GM21526 (cell line): ENCODE results near the gene DTNA.

Experiments
- ATAC-seq: cut with Tn5 transposase; IDR thresholded peaks from one replicate; pipeline ENCODE4 v1.9.1; 2021; ENCODE audit warnings: moderate library complexity; ENCODE audit not compliant: unreplicated experiment, low FRiP score

DTNA gene

DNA sequence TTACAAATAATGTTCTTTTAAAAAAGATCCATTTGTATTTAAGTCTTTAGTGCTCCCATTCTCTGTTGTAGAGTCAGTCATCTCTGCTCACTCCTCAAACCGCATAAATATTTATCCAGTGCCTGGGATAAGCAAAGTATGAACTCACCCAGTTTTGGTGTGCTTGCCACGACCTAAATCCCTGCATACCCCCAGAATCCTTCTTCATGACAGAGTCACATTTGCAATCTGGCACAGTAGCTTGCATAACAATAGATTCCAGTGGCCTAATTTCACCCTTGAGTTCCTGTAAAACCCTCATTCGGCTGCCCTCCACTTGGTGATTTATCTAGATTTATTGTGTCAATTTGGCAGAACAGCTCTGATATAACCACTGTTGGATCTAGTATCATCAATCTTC is 92.9 kb downstream of the DTNA start:
- ATAC-seq, result no peak

DNA sequence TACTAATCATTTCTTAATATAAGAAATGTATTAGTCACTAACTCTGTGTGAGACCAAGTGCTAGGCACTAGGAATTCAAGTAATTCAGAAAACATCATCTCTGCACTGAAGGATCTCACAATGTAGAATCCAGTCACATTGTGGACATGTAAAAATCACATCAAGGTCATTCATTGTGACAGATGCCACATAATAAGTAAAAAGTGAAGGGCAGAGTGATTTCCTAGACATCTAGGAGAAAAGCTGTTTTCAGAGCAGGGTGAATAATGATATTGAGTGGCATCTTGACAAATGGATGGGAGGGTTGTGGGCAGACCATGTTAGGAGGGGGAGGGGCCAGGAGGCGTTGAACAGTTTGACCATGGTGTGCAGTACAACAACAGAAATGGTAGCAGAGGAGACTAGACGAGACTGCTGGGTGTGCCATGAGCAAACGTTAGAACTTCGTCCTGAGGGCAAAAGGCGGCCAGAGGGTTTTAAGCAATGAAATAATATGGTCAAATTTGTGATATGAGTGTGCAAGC is 93.8 kb downstream of the DTNA start:
- ATAC-seq, result no peak

DNA sequence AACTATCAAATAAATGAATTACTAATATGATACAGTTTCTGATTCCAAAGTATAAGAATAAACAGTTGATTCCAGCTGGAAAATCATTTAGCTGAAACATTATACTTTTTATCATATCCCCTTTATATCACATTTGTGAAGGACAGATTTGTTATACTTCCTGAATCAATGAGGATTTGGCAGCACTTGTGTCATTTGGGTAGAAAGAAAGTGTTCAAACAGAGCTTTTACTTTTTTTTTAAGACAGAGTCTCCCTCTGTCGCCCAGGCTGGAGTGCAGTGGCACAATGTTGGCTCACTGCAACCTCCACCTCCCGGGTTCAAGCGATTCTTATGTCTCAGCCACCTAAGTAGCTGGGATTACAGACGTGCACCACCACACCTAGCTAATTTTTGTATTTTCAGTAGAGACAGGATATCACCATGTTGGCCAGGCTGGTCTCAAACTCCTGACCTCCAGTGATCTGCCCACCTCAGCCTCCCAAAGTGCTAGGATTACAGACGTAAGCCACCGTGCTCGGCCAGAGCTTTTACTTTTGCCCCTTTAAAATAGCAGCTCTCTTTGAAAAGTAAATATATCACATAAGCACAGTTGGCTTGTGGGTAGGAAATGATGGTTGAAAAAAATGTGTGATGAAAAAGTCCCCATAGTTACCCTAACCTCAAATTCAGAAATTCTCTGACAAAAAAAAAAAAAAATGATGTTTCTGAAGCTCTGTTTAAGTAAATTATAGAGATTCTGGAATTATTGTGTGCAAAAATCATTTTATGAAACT is 95.2 kb downstream of the DTNA start:
- no peak for ATAC-seq

DNA sequence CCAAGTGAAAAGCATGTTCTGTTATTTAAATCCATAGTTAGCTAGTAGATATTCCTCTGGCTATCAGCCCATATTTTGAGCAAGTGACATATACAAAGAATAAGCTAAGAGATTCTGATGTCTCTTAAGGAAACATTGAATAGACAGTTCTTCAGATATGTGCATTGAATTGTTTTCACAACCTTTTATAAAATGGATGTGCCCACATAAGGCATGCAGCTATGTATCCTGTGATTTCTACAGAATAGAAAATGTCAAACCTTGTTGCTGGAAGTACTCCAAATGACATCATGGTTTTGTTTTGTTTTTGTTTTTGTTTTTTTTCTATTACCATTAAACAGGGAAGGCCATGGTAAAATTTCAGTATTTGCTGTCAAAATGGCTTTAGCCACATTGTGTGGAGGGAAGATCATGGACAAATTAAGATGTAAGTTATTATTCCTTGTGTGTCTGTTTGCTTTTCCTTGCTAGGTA is 95.8 kb downstream of the DTNA start:
- no peak for ATAC-seq

DNA sequence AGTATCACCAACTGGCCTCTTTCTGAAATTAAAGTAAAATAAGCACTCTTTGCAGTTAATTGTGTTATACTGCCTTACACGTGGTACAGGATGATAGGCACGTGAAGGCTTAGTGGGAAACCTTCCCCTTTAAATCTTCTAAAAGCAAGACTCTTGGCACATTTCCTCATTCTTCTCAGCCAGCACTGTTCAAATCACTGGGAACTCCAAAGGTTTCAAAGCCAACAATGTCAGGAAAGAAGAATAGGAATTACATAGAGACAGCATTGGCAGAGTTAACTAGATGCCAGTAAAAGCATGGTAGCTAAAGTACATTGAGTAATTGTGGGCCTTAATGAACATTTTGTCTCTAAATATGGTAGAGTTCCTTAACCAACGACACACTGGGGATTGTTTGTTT is 96.4 kb downstream of the DTNA start:
- no peak for ATAC-seq

DNA sequence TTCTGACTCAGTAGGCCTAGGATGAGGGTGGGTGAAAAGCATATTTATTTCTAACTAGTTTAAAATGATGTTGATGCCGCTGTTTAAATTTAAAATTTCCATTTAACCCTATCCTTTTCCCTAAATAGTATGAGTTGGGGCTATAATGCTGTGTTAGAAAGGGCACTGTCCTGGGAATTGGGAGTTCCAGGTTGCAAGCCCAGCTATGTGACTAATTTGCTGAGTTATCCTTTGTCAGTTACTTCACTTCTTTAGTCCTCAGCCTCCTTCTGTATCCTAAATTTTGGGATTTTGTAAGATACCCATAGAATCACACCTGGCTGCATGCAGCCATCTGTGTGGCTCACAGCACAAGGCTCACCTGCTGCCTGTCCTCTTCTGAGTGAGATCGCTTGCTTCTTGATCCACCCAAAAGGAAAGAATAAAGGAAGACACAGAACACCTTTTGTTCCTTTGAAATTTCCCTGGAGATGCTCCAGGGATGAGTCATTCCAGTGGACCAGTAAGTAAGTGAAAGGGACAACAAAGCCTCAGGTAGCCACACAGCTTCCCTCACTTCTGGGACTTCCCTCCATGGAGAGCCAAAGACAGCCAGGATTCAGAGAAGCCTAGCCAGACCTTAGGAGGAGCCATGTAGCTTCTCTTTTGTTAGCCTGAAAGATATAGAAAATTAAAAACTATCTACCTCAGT is 97.2 kb downstream of the DTNA start:
- ATAC-seq, result no peak

DNA sequence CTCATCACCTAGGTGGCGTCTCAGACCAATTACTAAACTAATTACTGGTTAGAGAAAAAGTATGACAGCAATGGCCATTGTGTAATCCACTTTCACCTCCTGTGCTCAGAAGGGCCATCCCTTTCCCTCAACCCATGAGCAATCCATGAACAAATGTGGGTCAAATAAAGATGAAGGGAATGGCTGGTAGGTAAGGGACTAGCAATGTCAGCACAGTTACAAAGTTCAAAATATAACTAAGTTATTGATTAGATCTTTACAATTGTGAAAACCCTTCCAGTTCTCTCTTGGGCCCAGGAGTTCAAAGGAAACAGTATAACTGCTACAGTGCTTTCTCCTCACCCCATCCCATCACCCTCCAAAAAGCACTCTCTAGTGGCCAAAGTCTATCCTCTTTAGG is 98.3 kb downstream of the DTNA start:
- no peak for ATAC-seq

DNA sequence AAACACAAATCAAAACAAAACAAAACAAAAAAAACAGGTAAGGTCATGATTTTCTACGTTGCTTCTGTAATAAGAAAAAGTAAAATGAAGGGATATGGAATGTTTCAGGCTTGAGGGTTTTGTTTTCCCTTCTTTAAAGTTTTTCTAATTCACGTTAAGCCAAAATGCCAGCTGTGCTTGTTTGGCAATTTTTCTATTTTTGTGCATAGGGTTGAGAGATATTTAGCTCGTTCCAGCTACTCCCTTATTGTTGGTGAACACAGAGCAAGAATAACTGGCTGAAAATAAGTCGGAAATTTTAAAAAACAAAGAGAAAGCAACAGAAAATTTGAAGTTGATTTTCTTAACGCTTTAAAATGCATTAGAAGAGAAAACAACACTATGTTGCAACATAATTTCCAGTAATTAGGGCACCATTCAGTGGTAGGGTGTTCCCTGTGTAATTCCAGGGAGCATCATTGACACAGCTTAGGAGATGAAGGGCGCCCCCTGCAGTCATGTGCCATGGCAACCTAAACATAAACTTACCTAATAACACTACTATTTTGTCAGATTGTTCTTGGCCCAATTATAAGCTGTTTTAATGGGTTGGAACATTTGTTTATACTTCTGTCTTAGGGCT is 99.5 kb downstream of the DTNA start:
- no peak for ATAC-seq

DNA sequence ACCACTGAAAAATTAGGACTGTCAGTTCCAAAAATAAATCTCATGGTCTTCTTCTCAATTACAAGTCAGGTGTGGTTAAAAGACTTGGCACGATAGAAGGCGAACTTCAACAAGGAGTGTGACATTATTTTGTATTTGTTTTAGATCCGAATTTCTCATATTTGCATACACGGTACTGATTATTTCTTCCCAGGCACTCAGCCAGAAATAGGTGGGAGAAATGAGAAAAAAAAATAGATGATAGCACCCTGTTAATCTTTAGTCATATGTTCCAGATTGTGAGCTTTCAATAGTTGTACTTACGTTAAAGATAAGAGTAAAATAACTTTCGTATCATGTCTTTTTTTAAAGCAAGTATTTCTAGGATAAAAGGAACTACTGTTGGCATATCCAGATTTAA is 106.1 kb downstream of the DTNA start:
- no peak for ATAC-seq

DNA sequence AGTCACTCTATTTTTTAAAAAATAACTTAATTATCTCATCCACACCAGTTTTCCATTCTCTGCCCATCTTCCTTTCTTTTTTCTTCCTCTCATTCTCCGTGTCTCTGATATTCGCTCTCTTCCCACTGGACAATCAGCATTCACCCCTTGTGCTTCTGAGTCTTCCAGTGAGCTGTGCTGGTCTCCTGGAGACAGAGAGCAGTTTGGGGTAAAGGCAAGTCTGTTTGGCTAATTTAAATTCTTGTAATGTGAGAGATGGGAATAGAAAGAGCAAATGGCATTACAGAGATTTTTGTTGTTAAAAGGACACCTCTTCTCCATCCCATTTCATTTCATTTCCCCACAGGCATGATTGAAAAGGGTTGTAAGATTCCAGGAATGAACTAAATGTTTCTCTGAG is 107.5 kb downstream of the DTNA start:
- no peak for ATAC-seq

DNA sequence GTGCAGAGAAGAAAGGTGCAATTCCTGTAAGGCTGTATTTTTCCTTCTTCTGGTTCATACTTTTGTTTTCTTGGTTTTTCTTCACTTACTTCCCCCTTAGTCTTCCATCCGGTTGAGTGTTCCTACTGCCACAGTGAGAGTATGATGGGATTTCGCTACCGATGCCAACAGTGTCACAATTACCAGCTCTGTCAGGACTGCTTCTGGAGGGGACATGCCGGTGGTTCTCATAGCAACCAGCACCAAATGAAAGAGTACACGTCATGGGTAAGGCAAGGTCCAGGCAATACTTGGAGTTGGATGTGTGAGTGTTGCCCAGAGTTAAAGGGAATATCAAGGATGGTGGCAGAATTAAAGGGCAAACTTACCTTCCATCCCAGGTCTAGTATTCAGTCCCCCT is 108.0 kb downstream of the DTNA start:
- no peak for ATAC-seq

DNA sequence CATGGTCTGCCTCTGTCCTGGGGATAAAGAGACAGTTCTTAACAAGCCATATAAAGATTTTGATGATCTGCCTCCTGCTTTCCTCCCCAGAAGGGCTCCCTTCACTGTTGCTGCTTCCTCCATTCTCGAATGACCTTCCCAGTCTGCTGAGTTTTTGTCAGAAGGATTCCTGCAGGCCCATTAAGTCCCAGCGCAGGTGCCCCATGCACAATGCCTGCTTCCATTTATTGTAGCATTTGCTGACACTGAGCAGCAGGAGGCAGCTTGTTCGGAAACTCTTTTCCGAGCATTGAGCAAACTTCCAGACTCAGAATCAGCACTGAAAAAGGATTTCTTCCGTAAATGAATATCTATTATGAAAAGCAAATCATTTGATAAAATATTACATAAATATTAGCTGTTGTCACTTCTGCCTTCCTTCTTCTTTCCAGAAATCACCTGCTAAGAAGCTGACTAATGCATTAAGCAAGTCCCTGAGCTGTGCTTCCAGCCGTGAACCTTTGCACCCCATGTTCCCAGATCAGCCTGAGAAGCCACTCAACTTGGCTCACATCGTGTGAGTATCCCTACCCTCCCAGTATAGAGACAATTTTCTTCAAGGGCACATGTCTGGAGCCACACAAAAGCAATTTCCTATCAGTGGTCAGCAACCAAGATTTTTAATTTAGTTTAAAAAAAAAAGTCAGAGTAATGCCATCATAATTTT is 110.4 kb downstream of the DTNA start:
- no peak for ATAC-seq

DNA sequence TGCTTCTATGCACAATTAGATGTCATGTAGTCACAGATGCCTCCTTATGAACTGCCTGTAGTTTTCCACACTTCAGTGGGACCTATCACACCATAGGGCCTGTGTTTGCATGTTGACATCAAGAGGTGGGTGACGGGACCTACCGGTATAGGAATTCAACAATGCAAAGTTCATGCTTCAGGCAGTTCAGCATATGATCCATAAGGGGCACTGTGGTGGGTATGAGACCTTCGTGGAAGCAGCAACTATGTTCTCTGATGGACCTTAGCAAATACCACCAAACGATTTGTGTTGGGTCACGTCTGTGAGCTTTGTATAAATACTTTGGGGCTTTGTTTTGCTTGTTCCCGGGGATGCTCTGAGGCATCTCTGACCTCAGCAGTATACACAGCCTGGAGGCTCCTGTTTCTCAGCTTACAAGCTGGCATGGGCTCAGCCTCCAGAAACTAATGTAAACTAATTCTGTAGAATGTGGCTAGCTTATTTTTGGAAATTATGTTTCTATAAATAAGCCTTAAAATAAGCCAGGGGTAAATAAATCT is 111.6 kb downstream of the DTNA start:
- ATAC-seq, result no peak

DNA sequence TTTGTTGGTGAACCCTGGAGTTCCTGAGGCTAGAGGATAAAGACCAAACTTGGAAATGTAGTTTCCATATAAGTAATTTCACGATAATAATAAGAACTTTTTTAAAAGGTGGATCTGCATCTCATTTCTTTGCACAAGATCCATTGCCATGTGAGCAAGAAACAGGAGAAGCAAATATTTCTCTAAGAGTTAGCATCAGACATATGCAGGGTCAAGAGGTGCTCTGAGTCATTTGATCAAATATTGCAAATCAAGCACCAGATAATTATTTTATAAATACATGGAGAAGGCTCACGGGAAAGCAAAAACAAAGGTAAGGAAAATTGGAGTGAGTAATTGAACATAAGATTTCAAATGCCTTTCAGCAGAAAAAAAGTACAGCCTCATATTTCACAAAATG is 118.0 kb downstream of the DTNA start:
- no peak for ATAC-seq

DNA sequence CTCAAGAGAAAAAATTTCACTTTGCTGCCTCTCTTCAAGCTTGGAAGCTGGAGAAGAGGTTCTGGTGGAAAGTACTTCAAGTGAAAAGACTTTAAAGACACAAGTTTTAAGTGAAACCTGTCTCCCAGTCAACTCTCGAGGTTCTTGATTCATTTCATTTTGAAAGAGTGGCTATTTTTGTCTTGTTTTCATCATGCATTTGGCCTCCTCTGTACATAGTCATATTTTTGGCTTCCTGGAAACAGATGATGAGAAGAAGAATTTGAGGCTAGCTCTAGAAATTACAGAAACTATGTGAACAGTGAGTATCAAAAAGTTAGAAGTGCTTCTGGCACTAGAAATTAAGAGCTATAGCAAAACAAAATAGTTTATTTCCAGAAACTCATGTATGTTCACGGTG is 124.8 kb downstream of the DTNA start:
- no peak for ATAC-seq

DNA sequence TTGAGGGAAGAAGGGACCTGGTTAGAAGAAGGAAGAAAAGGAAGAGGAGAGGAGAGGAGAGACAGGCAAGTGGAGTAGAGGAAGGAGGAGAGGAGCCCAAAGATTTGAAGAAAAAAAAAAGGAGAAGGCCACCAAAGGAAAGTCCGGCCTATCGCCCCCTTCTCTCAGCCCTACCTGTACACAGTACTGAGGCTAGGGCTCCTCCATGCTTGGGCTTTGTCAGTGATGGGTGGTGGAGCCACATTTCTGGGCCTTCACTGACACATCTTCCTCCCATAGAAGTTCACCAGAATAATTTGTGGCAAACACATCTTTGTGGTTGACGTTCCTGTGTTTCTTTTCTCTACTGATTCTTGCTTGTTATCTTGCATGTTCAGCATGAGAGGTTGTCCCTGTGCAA is 125.4 kb downstream of the DTNA start:
- ATAC-seq, result no peak

DNA sequence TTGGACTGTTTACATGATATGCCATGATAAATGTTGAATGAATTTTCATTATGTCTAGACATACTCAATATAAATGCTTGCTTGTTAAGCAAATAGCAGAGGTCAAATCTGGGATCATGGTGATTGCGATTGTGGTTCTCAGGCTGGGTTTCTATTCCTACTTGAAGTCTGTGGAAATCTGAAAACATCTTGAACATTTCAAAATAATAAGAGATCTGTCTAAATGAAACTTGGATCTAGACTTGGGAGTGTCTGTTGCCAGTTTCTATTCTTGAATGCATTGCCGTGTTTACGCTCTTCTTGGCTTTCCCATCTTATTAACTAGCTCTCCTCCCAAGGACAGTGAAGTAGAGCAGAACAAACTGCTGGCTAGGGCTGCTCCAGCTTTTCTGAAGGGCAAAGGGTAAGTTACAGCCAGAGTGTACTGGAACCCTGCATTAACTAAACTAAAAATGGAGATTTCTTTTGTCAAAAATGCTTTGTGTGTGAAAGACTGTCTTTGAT is 127.7 kb downstream of the DTNA start:
- no peak for ATAC-seq

DNA sequence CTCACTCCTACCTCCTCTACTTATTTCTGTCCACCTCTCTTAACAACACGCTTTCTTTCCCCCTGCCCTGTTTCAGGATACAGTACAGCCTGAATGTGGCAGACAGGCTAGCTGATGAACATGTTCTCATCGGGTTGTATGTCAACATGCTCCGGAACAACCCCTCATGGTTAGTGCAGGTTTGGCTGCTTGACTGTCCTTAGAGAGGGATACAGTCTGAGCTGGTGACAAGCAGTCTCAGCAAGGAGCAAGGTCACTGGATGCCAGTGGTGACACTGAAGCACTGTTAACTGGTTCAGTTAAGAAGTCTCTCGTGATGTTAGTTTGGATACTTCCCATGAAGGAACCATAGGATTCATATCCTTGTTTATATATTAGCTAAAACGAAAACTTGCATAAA is 128.6 kb downstream of the DTNA start:
- ATAC-seq, result no peak

DNA sequence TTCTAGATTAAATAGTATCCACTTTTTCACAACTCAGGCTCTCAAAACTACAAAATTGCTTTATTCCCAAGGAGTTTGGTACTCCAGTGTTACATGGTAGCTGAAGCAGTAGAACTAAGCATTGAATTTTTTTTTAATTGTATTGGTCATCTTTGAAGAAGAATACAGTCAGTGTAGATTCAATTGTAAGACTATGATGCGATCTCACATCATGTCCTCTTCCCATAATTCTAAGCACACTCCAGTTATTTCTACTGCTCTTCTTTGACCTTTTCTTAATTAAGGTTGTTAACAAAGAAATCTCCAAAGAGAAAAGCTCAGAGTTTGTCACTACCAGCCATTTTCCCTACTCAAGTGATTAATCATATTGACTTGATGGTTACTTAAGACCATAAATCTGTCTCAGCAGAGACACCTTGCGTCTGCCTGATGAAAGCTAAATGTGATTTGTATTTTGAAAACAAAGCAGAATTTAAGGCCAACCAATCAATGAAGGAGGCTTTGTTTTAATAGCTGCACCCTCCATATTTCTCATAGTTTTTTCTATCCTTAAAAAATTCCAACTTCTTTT is 130.2 kb downstream of the DTNA start:
- ATAC-seq, result no peak

DNA sequence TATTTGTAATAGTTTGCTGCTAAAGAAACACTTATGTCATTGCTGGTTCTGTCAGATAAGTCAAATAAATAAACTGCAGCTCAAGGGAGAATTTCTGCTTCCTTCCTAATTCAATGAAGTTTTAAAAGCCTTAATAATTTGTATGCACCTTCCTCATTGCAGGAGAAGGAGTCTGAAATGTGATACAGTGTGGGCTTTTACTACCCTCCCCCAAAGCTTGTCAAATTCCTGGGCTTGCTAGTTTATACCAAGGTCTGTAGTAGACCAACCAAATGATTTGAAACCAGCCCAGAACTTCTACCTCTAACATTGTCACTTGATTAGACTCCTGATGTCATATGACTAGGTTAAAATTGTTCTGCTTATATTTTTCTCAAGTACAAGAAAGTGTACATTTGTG is 131.8 kb downstream of the DTNA start:
- no peak for ATAC-seq
